Measurements from ENCODE around the gene MKLN1.

MKLN1 gene

GRCh38 chr7:131543298-131543697, 215.6 kb downstream of the MKLN1 start:
- no peaks in the 10 kb centered on the region for H3K79me2 ChIP-seq (ENCODE audit: insufficient read depth, low read length)
- H3K9ac ChIP-seq (ENCODE audit: low read length) = no peak overlapping the region
- H3K4me2 ChIP-seq (ENCODE audit: low read depth, low read length, poor library complexity, severe bottlenecking) = no peak overlapping the region
- no peaks in the 10 kb centered on the region for H3K27me3 ChIP-seq (ENCODE audit: low read length)
- no peaks in the 10 kb centered on the region for H3K9me3 ChIP-seq (ENCODE audit: insufficient read depth, low read length)
- TF ChIP-seq EZH2phosphoT487 (conservative IDR thresholded peaks at IDR 0.05; ENCODE audit: low read length) = no peak
- TF ChIP-seq, protein P1, sequence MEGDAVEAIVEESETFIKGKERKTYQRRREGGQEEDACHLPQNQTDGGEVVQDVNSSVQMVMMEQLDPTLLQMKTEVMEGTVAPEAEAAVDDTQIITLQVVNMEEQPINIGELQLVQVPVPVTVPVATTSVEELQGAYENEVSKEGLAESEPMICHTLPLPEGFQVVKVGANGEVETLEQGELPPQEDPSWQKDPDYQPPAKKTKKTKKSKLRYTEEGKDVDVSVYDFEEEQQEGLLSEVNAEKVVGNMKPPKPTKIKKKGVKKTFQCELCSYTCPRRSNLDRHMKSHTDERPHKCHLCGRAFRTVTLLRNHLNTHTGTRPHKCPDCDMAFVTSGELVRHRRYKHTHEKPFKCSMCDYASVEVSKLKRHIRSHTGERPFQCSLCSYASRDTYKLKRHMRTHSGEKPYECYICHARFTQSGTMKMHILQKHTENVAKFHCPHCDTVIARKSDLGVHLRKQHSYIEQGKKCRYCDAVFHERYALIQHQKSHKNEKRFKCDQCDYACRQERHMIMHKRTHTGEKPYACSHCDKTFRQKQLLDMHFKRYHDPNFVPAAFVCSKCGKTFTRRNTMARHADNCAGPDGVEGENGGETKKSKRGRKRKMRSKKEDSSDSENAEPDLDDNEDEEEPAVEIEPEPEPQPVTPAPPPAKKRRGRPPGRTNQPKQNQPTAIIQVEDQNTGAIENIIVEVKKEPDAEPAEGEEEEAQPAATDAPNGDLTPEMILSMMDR (IDR thresholded peaks at IDR 0.05; ENCODE audit: insufficient read depth, low read length, poor library complexity, severe bottlenecking) = no peak
- no peaks in the 10 kb centered on the region for H3F3A ChIP-seq (ENCODE audit: insufficient read depth)
- no peaks in the 10 kb centered on the region for H3K36me3 ChIP-seq (ENCODE audit: low read length)
- H3K27ac ChIP-seq (ENCODE audit: low read depth, low read length) = no peak overlapping the region
- H3K4me3 ChIP-seq (ENCODE audit: insufficient read depth, low read length, poor library complexity, severe bottlenecking) = no peak overlapping the region
- no peaks in the 10 kb centered on the region for H4K20me1 ChIP-seq (ENCODE audit: low read depth, low read length)
- H3K9me2 ChIP-seq (replicated peaks; ENCODE audit: insufficient read depth, low read length) = no peaks in the 10 kb centered on the region
- no peak overlapping the region for H2AFZ ChIP-seq (ENCODE audit: low read depth, low read length, severe bottlenecking)

GRCh38 chr7:131544021-131544420, 216.3 kb downstream of the MKLN1 start:
- H3F3A ChIP-seq (ENCODE audit: insufficient read depth) = no peaks in the 10 kb centered on the region
- no peak overlapping the region for H3K4me3 ChIP-seq (ENCODE audit: insufficient read depth, low read length, poor library complexity, severe bottlenecking)
- H3K36me3 ChIP-seq (ENCODE audit: low read length) = no peaks in the 10 kb centered on the region
- H3K27ac ChIP-seq (ENCODE audit: low read depth, low read length) = no peak overlapping the region
- no peak overlapping the region for H3K9ac ChIP-seq (ENCODE audit: low read length)
- H4K20me1 ChIP-seq (ENCODE audit: low read depth, low read length) = no peaks in the 10 kb centered on the region
- H3K9me2 ChIP-seq (replicated peaks; ENCODE audit: insufficient read depth, low read length) = no peaks in the 10 kb centered on the region
- no peak overlapping the region for H3K4me2 ChIP-seq (ENCODE audit: low read depth, low read length, poor library complexity, severe bottlenecking)
- H3K27me3 ChIP-seq (ENCODE audit: low read length) = no peaks in the 10 kb centered on the region
- TF ChIP-seq EZH2phosphoT487 (conservative IDR thresholded peaks at IDR 0.05; ENCODE audit: low read length) = no peak
- TF ChIP-seq, protein P1 (IDR thresholded peaks at IDR 0.05; ENCODE audit: insufficient read depth, low read length, poor library complexity, severe bottlenecking) = no peak
- H3K79me2 ChIP-seq (ENCODE audit: insufficient read depth, low read length) = no peaks in the 10 kb centered on the region
- H3K9me3 ChIP-seq (ENCODE audit: insufficient read depth, low read length) = no peaks in the 10 kb centered on the region
- H2AFZ ChIP-seq (ENCODE audit: low read depth, low read length, severe bottlenecking) = no peak overlapping the region

GRCh38 chr7:131544449-131545301, 217.0 kb downstream of the MKLN1 start:
- H4K20me1 ChIP-seq (ENCODE audit: low read depth, low read length) = no peaks in the 10 kb centered on the region
- H3F3A ChIP-seq (ENCODE audit: insufficient read depth) = no peaks in the 10 kb centered on the region
- no peaks in the 10 kb centered on the region for H3K27me3 ChIP-seq (ENCODE audit: low read length)
- H3K27ac ChIP-seq (ENCODE audit: low read depth, low read length) = no peak overlapping the region
- H3K36me3 ChIP-seq (ENCODE audit: low read length) = no peaks in the 10 kb centered on the region
- H3K4me2 ChIP-seq (ENCODE audit: low read depth, low read length, poor library complexity, severe bottlenecking) = no peak overlapping the region
- H3K4me3 ChIP-seq (ENCODE audit: insufficient read depth, low read length, poor library complexity, severe bottlenecking) = no peak overlapping the region
- H3K79me2 ChIP-seq (ENCODE audit: insufficient read depth, low read length) = no peaks in the 10 kb centered on the region
- no peak overlapping the region for H2AFZ ChIP-seq (ENCODE audit: low read depth, low read length, severe bottlenecking)
- no peak for TF ChIP-seq EZH2phosphoT487 (conservative IDR thresholded peaks at IDR 0.05; ENCODE audit: low read length)
- no peaks in the 10 kb centered on the region for H3K9me2 ChIP-seq (replicated peaks; ENCODE audit: insufficient read depth, low read length)
- H3K9ac ChIP-seq (ENCODE audit: low read length) = no peak overlapping the region
- H3K9me3 ChIP-seq (ENCODE audit: insufficient read depth, low read length) = no peaks in the 10 kb centered on the region

GRCh38 chr7:131546126-131546525, 218.4 kb downstream of the MKLN1 start:
- no peak overlapping the region for H2AFZ ChIP-seq (ENCODE audit: low read depth, low read length, severe bottlenecking)
- no peaks in the 10 kb centered on the region for H4K20me1 ChIP-seq (ENCODE audit: low read depth, low read length)
- no peak for TF ChIP-seq EZH2phosphoT487 (conservative IDR thresholded peaks at IDR 0.05; ENCODE audit: low read length)
- TF ChIP-seq, protein P1 (IDR thresholded peaks at IDR 0.05; ENCODE audit: insufficient read depth, low read length, poor library complexity, severe bottlenecking) = no peak
- no peaks in the 10 kb centered on the region for H3F3A ChIP-seq (ENCODE audit: insufficient read depth)
- no peaks in the 10 kb centered on the region for H3K9me2 ChIP-seq (replicated peaks; ENCODE audit: insufficient read depth, low read length)
- H3K9ac ChIP-seq (ENCODE audit: low read length) = no peak overlapping the region
- H3K36me3 ChIP-seq (ENCODE audit: low read length) = no peaks in the 10 kb centered on the region
- no peak overlapping the region for H3K4me2 ChIP-seq (ENCODE audit: low read depth, low read length, poor library complexity, severe bottlenecking)
- H3K79me2 ChIP-seq (ENCODE audit: insufficient read depth, low read length) = no peaks in the 10 kb centered on the region
- H3K4me3 ChIP-seq (ENCODE audit: insufficient read depth, low read length, poor library complexity, severe bottlenecking) = no peak overlapping the region
- no peaks in the 10 kb centered on the region for H3K27me3 ChIP-seq (ENCODE audit: low read length)
- H3K9me3 ChIP-seq (ENCODE audit: insufficient read depth, low read length) = no peaks in the 10 kb centered on the region
- no peak overlapping the region for H3K27ac ChIP-seq (ENCODE audit: low read depth, low read length)

All from SU-DHL-6 (cell line).